ENCODE data around the gene CAP2. TPM values are rescaled to one million over a fixed set of nuclear protein-coding genes. Genes with fewer than 3 reads are reported as not detected.

The CAP2 gene
- total and polyA plus RNA-seq, 2 experiments from 2014 or later = 6.7 to 9.1 TPM

DNA sequence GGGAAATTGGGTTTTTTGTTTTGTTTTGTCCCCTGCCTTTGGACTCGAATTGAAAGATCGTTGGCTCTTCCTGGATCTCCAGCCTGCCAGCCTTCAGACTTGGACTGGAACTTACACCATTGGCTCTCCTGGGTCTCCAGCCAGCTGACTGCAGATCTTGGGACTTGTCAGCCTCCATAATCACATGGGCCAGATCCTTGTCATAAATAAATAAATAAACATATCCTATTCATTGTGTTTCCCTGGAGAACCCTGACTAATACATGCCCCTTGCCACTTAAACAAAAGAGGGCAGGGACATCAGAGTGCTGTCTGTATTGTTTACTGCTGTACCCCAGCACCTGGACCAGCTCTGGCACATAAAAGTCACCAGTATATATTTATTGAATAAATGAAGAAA, 101.5 kb downstream of the CAP2 start (continued):
- no peak for TF ChIP-seq POLR2AphosphoS5 (IDR thresholded peaks at IDR 0.05; ENCODE audit: low read depth)
- TF ChIP-seq JUNB (IDR thresholded peaks at IDR 0.05; ENCODE audit: unreplicated experiment) = no peak
- TF ChIP-seq, protein P1, sequence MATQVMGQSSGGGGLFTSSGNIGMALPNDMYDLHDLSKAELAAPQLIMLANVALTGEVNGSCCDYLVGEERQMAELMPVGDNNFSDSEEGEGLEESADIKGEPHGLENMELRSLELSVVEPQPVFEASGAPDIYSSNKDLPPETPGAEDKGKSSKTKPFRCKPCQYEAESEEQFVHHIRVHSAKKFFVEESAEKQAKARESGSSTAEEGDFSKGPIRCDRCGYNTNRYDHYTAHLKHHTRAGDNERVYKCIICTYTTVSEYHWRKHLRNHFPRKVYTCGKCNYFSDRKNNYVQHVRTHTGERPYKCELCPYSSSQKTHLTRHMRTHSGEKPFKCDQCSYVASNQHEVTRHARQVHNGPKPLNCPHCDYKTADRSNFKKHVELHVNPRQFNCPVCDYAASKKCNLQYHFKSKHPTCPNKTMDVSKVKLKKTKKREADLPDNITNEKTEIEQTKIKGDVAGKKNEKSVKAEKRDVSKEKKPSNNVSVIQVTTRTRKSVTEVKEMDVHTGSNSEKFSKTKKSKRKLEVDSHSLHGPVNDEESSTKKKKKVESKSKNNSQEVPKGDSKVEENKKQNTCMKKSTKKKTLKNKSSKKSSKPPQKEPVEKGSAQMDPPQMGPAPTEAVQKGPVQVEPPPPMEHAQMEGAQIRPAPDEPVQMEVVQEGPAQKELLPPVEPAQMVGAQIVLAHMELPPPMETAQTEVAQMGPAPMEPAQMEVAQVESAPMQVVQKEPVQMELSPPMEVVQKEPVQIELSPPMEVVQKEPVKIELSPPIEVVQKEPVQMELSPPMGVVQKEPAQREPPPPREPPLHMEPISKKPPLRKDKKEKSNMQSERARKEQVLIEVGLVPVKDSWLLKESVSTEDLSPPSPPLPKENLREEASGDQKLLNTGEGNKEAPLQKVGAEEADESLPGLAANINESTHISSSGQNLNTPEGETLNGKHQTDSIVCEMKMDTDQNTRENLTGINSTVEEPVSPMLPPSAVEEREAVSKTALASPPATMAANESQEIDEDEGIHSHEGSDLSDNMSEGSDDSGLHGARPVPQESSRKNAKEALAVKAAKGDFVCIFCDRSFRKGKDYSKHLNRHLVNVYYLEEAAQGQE (IDR thresholded peaks at IDR 0.05; ENCODE audit: unreplicated experiment) = no peak

- H4K20me1 ChIP-seq (replicated peaks; ENCODE audit: insufficient read depth) = no peaks in the 10 kb centered on the region
- no peak for DNase-seq (ENCODE audit: low spot score)
- H3K9me2 ChIP-seq (ENCODE audit: insufficient read depth) = no peaks in the 10 kb centered on the region
- H3K27me3 ChIP-seq (ENCODE audit: insufficient read depth) = no peaks in the 10 kb centered on the region
- ATAC-seq = no peak
- Mint-ChIP-seq H3K27ac (no peak overlapping the region), H3K36me3 (ENCODE audit: low read depth) (no peaks in the 10 kb centered on the region; the same call in 2 of the 3 replicates), H3K27me3 (ENCODE audit: insufficient read depth, low read depth, poor library complexity) (no peaks in the 10 kb centered on the region), H3K4me1 (peaks cover 22% of the 10 kb centered on the region), H3K4me3 (no peak overlapping the region), H3K9me3 (no peaks in the 10 kb centered on the region)
- no peak overlapping the region for H3K4me2 ChIP-seq
- no peak overlapping the region for H3K27ac ChIP-seq (ENCODE audit: low read depth)
- H3F3A ChIP-seq (replicated peaks; ENCODE audit: low read depth) = no peaks in the 10 kb centered on the region
- peaks cover 9% of the 10 kb centered on the region; the same call in 1 of the 2 replicates for H3K4me1 ChIP-seq (ENCODE audit: insufficient read depth)
- no peaks in the 10 kb centered on the region for H3K36me3 ChIP-seq (ENCODE audit: insufficient read depth)
- no peak overlapping the region for H2AFZ ChIP-seq
- H3K4me3 ChIP-seq = no peak overlapping the region
- H3K79me2 ChIP-seq (replicated peaks; ENCODE audit: insufficient read depth) = no peaks in the 10 kb centered on the region
- TF ChIP-seq ETS1 (IDR thresholded peaks at IDR 0.05) = no peak
- TF ChIP-seq POLR2AphosphoS5 (IDR thresholded peaks at IDR 0.05; ENCODE audit: low read depth) = no peak
- no peak for TF ChIP-seq EZH2phosphoT487 (IDR thresholded peaks at IDR 0.05; ENCODE audit: unreplicated experiment)
- TF ChIP-seq STAT1 (IDR thresholded peaks at IDR 0.05; ENCODE audit: unreplicated experiment) = no peak
- TF ChIP-seq, protein P2, sequence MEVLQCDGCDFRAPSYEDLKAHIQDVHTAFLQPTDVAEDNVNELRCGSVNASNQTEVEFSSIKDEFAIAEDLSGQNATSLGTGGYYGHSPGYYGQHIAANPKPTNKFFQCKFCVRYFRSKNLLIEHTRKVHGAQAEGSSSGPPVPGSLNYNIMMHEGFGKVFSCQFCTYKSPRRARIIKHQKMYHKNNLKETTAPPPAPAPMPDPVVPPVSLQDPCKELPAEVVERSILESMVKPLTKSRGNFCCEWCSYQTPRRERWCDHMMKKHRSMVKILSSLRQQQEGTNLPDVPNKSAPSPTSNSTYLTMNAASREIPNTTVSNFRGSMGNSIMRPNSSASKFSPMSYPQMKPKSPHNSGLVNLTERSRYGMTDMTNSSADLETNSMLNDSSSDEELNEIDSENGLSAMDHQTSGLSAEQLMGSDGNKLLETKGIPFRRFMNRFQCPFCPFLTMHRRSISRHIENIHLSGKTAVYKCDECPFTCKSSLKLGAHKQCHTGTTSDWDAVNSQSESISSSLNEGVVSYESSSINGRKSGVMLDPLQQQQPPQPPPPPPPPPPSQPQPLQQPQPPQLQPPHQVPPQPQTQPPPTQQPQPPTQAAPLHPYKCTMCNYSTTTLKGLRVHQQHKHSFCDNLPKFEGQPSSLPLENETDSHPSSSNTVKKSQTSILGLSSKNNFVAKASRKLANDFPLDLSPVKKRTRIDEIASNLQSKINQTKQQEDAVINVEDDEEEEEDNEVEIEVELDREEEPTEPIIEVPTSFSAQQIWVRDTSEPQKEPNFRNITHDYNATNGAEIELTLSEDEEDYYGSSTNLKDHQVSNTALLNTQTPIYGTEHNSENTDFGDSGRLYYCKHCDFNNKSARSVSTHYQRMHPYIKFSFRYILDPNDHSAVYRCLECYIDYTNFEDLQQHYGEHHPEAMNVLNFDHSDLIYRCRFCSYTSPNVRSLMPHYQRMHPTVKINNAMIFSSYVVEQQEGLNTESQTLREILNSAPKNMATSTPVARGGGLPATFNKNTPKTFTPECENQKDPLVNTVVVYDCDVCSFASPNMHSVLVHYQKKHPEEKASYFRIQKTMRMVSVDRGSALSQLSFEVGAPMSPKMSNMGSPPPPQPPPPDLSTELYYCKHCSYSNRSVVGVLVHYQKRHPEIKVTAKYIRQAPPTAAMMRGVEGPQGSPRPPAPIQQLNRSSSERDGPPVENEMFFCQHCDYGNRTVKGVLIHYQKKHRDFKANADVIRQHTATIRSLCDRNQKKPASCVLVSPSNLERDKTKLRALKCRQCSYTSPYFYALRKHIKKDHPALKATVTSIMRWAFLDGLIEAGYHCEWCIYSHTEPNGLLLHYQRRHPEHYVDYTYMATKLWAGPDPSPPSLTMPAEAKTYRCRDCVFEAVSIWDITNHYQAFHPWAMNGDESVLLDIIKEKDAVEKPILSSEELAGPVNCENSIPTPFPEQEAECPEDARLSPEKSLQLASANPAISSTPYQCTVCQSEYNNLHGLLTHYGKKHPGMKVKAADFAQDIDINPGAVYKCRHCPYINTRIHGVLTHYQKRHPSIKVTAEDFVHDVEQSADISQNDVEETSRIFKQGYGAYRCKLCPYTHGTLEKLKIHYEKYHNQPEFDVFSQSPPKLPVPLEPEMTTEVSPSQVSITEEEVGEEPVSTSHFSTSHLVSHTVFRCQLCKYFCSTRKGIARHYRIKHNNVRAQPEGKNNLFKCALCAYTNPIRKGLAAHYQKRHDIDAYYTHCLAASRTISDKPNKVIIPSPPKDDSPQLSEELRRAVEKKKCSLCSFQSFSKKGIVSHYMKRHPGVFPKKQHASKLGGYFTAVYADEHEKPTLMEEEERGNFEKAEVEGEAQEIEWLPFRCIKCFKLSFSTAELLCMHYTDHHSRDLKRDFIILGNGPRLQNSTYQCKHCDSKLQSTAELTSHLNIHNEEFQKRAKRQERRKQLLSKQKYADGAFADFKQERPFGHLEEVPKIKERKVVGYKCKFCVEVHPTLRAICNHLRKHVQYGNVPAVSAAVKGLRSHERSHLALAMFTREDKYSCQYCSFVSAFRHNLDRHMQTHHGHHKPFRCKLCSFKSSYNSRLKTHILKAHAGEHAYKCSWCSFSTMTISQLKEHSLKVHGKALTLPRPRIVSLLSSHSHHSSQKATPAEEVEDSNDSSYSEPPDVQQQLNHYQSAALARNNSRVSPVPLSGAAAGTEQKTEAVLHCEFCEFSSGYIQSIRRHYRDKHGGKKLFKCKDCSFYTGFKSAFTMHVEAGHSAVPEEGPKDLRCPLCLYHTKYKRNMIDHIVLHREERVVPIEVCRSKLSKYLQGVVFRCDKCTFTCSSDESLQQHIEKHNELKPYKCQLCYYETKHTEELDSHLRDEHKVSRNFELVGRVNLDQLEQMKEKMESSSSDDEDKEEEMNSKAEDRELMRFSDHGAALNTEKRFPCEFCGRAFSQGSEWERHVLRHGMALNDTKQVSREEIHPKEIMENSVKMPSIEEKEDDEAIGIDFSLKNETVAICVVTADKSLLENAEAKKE (CRISPR knock-in tag; IDR thresholded peaks at IDR 0.05) = no peak
- TF ChIP-seq ZNF114 (CRISPR knock-in tag; IDR thresholded peaks at IDR 0.05) = no peak
- no peak for TF ChIP-seq NANOG (IDR thresholded peaks at IDR 0.05; ENCODE audit: borderline replicate concordance)
- TF ChIP-seq, protein P1 (IDR thresholded peaks at IDR 0.05; ENCODE audit: unreplicated experiment) = no peak
- no peak for TF ChIP-seq ZNF331 (CRISPR knock-in tag; IDR thresholded peaks at IDR 0.05; ENCODE audit: low read depth)
These were observed 104.2 kb downstream of the CAP2 start for GRCh38 chr6:17497535-17498095.

Data from GM23338 (cell line).